GM18858 (cell line): ENCODE measurements around the gene COX10.

Experiments
- ATAC-seq: cut with Tn5 transposase; IDR thresholded peaks from one replicate; pipeline ENCODE4 v1.9.1; 2021; ENCODE audit not compliant: unreplicated experiment

The COX10 gene

DNA sequence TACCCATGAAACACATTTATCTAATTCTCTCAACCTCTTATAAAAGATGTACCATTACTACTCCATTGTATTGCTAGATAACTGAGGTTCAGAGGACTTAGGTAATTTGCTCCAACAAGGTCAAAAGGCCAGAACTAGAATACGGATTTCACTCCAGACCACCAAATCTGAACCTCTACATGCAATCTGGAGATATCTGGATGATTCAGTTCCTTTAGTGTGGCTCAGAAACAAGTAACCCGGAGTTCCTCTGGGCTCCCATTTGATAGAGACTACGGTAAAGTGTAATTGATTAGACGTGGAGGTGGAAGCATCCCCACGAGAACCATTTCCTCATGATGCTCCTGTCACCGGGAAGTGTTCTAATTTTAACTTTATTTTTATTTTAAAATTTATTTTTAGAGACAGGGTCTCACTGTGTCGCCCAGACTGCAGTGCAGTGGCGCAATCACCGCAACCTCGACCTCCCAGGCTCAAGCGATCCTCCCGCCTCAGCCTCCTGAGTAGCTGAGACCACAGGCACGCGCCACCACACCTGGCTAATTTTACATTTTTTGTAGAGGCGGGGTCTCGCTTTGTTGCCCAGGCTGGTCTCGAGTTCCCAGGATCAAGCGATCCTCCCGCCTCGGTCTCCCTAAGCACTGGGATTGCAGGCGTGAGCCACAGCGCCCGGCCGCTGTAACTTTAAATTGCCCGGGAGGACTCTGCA is 608 bp upstream of the COX10 start:
- ATAC-seq = no peak

DNA sequence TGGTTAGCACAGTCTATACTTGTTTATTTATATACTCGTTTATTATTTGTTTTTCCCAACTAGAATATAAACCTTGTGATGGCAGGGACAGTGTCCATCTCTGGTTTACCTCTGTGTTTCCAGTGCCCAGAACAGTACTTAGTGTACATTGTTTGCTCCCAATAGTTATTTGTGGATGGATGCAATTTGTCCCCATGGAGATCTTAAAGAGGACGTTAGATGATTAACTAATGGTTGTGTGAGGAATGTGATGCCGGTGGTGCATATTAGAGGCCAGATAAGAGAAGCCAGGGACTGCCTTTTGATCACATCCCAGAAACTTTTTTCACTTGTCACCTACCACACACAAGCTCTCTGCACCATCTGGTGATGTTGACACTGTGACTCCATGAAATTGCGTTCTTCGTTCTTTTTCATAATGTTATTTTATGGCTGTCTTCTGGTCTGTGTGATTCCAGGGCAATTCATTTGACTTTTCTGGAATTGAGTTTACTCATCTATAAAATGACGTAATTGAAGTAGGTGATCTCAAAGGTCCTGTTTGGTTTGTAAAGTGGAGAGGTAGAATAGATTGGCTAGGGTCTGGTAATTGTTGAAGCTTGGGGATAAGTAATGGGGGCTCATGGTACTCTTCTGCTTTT is 1.2 kb downstream of the COX10 start:
- no peak for ATAC-seq

DNA sequence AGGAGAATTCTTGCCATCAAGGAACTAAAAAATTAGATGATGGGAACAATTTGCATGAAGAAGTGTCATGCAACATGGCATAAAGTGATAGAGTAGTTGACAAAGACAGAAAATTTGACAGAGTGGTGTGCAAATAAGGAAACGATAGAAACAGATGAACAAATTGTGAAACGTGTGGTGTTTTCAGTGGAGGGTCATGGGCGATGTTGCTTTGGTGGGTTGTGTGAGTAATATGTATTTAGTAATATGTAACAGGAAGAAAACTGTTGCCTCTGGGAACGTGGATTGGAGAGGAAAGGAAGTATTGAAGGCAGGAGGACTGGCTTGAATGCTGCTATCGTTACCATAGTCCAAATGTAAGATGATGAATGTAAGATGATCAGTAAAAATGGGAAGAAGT is 3.6 kb downstream of the COX10 start:
- ATAC-seq = no peak

DNA sequence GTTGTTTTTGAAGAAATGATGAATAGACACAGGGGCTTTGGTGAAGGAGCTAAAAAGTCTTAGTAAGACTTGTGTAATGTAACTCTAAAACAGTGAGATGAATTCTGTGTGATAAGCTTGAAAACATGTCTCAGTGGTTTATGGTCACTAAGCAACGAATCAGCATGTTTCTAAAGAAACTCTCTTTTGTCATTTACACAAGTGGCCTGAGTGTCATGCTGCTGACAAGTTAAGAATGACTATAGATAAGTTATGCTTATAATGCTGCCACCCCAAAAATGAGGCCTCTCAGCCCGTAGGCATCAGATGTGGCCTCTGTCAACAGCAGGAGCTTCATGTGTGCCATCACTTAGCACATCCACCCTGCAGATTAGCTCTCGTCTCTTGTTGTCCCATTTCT is 8.7 kb downstream of the COX10 start:
- ATAC-seq = no peak

DNA sequence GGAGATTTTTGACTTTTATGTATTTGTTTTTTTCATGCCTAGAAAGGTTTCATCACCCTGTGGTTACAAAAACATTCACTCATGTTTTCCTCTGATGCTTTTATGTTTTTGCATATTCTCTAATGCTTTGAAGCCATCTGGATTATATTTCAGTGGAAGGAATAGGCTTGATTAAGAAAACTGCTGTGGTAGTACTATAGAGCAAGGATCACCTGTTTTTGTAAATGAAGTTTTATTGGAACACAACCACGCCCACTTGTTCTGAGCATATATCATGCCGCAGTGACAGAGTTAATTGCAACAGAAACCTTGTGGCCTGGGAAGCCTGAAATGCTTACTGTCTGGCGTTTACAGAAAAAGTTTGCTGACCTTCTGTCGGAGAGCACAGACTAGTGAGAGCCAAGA is 11.5 kb downstream of the COX10 start:
- ATAC-seq = no peak

DNA sequence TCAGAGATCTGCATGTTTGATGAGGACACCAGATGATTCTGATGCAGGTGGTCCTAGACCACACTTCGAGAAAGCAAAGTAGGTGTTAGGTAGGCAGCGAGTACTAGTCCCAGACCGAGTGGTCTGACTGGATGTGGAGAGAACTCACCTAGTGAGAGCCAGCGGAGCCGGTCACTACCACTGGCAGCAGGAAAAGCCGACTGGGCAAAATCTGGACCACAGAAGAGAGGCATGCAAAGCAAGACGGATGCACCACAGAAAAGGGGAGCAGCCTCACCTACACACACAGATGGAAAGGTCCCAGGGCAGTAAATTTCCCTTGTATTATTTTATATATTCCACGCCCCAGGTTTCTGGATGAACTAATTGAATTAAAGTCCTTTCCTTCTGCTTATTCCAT is 13.5 kb downstream of the COX10 start:
- no peak for ATAC-seq

DNA sequence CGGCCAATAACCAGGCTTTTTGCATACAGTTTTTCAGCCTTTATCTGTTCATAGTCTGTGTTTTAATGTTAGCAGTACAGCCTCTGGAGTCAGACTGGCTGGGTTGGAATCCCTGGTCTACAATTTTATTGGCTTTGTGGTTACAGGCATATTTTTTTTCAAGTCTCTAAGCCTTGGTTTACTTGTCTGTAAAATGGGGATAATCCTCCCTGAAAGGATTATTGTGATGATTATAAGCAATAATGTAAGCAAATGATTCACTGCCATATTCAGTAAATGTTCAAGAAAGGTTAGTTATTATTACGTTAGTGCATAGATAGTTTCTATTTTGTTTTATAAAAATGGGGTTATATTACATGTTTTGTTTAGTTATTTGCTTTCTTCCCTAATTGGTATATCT is 15.7 kb downstream of the COX10 start:
- no peak for ATAC-seq

DNA sequence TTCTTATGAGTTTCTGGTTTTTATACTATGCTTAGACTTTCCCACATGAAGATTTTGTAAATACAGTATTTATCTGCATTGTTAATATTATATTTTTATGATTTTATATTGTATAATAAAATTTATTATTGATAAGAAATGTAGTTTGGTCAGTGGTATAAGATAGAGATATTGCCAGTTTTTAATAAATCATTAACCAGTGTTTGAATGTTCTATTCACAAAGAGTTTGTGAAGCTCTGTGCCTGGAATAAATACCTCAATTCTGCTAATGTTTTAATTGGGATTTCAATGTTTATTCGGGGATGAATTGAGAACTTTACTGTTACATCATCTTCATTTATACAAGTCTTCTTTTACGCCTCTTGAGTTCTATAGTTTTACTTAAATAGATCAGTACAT is 16.9 kb downstream of the COX10 start:
- ATAC-seq = no peak

DNA sequence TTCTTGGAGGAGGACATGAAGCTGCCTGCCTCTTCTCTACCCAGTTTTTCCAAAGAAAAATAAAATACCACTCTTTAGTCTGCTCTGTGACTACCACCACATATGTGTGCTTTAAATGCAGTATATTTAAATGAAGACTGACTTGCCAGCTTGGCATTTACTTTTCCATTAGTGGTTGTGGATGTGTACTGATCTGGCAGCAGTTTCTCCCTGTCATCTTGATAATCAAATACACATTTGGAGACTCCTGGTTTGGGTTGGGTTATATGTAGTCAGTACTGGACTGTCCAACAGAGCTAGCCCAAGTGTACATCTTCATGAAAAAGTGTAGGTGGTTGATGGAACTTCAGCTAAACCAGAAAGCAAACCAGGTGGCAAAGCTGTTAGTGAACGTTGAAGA is 19.9 kb downstream of the COX10 start:
- ATAC-seq = no peak

DNA sequence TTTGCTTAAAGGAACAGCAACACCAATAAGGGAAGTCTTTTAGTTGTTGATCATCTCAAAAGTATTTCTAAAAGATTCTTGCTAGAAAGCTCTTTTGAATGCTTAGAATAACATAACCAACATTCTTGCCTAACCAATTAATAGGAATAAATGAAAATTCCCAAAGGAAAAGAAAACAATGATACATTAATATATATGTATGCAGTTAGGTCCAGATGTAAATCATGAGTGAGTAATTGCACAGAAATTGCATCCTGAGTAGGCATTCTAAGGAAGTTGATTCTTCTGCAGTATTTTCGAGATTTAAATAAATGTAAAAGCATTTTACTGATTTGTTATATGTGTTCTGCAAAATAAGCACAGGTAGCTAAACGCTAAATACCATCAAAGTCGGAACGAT is 22.1 kb downstream of the COX10 start:
- no peak for ATAC-seq

DNA sequence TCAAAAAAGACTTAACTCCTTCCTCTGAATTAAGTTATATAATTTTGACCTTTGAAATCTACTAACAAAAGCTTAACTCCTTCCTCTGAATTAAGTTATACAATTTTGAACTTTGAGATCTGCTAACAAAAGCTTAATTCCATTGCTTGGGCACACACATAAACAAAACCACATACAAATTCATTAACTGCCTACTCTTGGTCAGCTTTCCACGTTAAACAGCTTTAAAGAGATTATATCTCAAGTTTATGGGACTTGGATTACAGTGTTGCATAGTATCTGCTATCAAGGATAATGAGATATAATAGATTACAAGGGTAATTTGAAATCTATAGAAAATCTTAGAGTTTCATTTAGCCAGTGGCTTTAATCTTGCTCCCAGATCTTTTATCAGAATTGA is 23.5 kb downstream of the COX10 start:
- ATAC-seq = no peak

DNA sequence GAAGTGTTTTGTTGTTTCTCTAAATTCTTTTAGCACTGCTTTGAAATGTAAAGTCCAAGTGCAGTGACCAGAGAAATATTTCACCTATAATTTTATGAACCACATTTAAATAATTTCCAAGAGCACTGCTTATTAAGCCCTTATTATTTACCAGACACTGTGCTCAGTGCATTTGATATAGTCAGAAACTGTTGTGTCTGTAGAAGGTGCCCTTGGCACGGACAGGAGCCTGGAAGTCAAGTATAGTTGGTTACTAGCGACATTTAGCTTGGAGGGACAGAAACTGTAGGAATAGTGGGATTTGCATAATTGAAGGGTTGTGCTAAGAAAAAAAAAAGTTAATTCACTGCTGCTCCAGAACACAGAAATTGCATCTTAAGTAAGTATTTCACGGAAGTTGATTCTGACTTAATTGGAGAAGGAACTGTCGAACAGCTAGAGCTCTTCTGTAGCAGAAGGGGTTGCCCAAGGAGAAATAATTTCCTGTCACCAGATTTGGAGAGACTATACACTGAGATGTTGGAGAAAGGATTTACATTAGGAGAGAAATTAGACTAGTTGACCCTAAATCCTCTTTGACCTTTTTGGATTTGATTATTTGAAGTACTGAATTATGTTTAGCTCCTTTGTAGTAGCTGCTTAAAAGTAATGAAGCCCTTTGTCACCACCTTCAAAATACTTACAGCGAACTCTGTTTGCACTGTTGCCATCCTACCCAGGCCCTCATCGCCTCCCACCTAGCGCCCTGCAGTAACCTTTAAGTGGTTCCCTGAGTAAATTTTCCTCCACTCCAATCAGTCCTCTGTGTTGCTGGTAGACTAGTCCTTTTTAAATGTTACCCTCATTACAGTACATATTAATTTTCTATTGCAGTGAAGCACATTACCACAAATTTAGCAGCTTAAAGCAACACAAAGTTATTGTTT is 25.6 kb downstream of the COX10 start:
- no peak for ATAC-seq

DNA sequence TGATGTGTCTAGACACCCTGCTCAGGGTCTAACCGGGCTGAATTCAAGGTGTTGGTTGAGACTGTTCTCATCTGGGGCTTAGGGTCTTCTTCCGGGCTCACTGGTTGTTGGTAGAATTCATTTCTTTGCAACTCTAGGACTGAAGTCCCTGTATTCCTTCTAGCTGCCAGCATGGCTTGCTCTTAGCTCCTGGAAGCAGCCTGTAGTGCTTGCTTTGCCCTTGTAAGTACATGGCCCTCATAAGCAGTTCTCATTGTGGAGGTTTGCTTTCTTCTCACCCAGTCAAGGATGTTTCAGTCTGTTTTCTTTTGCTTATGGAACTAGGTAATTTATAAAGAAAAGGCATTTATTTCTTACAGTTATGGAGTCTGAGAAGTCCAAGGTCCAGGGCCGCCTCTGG is 26.3 kb downstream of the COX10 start:
- no peak for ATAC-seq

DNA sequence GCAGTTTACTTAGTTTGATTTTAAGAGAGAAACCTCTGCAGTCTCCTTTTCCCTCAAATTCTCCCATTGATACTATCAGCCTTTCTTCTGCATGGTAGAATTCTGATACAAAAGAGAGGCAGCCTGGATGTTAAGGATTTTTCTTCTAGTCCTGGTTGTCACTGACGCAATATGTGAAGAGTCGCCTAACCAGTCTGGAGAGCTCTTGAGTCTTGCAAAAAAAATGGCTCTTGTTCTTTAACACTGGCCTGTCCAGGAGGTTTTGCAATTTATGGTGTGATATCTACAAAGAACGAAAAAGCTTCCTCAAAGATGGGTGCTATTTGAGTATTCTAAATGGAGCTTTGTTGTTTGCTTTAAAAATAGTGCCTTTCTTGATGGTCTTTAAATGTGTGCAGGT is 28.9 kb downstream of the COX10 start:
- ATAC-seq = no peak

DNA sequence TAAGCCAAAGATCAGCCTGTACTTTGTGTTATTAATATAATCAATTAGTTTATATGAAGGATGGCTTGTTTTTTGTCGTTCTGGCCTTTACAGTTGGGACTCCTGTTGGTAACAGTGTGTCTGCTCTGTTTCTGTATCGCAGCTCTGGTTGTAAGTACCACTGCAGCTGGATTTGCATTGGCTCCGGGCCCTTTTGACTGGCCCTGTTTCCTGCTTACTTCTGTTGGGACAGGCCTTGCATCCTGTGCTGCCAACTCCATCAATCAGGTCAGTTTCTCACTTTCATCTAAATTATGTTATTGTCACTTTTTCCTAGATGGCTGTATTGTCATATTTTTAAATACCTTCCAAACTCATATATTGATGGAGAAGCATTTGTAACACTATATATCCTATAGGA is 32.7 kb downstream of the COX10 start:
- ATAC-seq = no peak

DNA sequence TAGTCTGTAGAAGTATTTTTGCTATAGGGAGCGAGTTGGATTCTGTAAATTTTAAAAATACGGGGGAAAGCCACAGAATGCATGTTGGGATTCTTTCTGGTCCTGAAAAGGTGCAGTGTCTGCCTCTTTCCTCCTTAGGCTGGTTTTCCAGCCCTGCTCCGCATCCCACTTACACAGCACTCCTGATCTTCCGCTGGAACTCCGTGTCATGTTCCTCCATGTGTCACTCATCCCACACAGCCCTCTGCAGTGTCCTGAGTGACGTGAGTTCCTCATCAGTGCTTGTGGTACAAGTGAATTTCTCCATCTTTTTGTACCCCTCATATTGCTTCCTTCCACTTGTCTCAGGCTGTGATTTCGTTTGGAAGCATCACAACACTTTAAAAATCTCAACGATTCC is 34.5 kb downstream of the COX10 start:
- no peak for ATAC-seq

DNA sequence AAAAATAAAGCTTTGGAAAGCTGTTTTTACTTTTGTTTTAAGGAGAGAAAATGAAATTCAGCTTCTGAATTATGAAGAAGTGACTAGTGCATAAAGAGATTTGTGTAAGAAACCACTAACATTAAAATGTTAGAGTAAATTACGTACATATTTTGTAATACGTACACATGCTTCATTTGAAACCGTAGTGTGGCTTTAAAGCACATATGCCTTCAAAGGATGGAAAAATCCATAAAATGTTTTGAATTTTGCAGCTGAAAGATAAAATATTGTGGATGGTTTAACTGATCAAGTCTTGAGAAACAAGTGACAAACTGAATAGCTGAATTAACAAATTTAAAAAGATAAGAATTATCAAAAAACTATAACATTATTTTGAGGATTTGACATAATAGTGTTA is 35.4 kb downstream of the COX10 start:
- ATAC-seq = no peak

DNA sequence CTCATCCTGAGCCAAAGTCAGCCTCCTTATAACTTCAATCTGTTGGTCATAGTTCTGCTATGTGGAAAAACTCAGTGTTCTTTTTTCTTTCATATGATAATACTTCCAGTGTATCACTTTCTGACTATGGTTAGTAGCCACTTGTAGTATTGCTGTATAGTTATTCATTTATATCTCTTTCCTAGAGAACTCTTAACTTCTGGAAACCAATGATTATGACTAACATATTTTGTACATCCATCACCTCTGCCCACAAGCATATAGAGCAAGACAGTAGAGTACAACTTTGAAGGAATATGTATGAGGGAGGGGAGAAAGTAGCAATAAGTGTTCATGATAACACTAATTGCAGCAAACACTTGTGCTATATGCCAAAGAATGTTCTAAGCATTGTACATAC is 38.6 kb downstream of the COX10 start:
- ATAC-seq = no peak

DNA sequence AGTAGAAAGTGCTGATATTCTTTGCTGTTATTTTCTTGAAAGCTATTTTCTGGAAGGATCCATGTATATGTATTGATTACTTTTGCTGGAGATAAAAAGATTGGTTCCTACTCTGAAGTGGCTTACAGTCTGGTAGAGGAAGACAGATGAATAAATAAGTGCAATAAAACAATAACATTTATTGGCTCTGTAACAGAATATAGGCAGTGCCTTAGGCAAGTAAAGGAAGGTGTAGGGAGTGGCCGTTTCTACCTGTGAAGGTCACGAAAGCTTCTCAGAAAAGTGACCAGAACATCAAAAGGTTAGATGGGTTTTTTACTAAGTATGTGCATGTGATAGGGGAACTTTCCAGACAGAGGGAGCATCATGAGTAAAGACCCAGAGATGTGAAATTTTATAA is 43.1 kb downstream of the COX10 start:
- no peak for ATAC-seq

DNA sequence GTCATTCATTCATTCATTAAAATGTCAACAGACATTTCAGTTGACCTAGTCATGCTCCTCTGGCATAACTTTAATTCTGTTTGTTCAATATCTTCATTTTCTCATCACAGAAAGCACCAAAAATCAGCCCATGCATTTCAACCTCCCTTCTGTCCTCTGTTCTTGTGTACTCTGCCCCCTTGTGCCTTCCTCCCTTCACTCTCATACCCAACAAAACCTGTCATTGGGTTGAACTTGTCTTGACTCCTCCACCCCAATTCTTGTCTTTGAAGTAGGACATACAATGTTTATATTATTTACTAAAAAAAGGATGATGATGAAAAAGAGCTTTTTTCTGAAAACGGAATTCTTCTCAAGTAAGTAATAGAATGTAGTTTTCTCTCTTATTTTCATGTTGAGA is 43.8 kb downstream of the COX10 start:
- no peak for ATAC-seq

DNA sequence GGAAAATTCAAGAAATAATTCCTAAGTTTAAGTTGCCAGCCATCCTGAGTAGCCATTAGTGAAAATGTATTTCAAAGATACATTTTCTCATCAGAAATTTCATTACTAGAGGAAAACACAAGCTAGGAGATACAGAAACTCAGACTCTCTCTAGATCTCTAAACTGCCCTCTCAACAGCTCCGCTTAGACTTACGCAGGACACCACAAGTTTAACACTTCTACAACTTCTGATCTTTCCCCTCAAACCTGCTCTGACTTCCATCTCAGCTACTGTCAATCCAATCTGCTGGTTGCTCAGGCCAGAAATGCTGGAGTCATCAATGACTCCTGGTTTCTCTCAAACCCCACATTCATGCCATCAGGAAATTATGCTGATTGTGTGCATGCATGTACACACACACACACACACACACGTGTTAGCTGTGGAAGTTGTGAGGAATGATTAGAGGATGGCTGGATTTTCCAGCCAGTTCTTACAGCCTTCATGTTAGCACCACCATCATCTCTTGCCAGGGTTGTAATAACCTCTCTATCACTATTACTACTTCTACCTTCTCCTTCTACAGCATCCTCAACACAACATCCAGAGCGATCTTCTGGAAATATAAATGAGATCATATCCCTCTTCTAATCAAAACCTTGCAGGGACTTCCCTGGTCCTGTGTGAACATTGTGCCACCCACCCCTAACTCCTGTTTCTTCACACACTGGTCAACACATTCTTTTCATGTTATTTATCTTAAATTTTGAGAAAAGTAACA is 47.1 kb downstream of the COX10 start:
- ATAC-seq = no peak
